ENCODE results near the gene BRD1. TPM values are rescaled to one million over a fixed set of nuclear protein-coding genes. Genes with fewer than 3 reads are reported as not detected.

The BRD1 gene
- total RNA-seq, 1 experiment from 2014 or later, result 31.3 TPM

GRCh38 chr22:49775191-49775866, 52.3 kb downstream of the BRD1 start:
- RAD21 ChIA-PET (ENCODE audit: low non-redundant PET in 1 of 2, low total read pairs in 2 of 2, uncharacterized antibody in 2 of 2, unreplicated experiment in 2 of 2), result no interaction called here

More at GRCh38 chr22:49775191-49775866, 52.3 kb downstream of the BRD1 start:
- Histone ChIP-seq H3K27me3 (ENCODE audit: insufficient read depth, low read length) (no peaks in the 10 kb centered on the region), H3K36me3 (ENCODE audit: control insufficient read depth in 1 of 2, insufficient read depth in 2 of 2, low read length in 2 of 2) (peaks cover 6 to 18% of the 10 kb centered on the region in 2 experiments), H3K9me3 (ENCODE audit: control insufficient read depth in 1 of 2, insufficient read depth in 1 of 2, low read depth in 1 of 2, low read length in 2 of 2) (no peaks in the 10 kb centered on the region), H3K4me1 (ENCODE audit: control insufficient read depth in 1 of 2, insufficient read depth in 2 of 2, low read length in 2 of 2) (no peaks in the 10 kb centered on the region), H2AFZ (ENCODE audit: low read depth, low read length, poor library complexity, severe bottlenecking) (no peak overlapping the region), H3K4me3 (replicated peaks in 1 of 2; ENCODE audit: low read depth in 1 of 2, low read length in 2 of 2) (no peak overlapping the region), H3K9me2 (ENCODE audit: insufficient read depth) (no peaks in the 10 kb centered on the region), H4K20me1 (ENCODE audit: insufficient read depth) (peaks cover 7% of the 10 kb centered on the region; the same call in 1 of the 2 replicates), H3K9ac (ENCODE audit: low read length) (no peak overlapping the region), H3K4me2 (ENCODE audit: low read length) (no peak overlapping the region), H3K79me2 (ENCODE audit: insufficient read depth, low read length) (peaks cover 12% of the 10 kb centered on the region), H3K27ac (ENCODE audit: low read depth, low read length) (no peak overlapping the region)
- no TSS peak for BruUV-seq (replicated peaks)
- POLR2A ChIA-PET, result no interaction called here
- ATAC-seq, result no peak
- no peak for TF ChIP-seq FOSL1 (IDR thresholded peaks at IDR 0.05; ENCODE audit: low read depth)
- TF ChIP-seq RAD21 (IDR thresholded peaks at IDR 0.05; ENCODE audit: low read depth), result no peak
- no peak for TF ChIP-seq SRF (IDR thresholded peaks at IDR 0.05; ENCODE audit: low read depth)
- no peak for TF ChIP-seq JUND (IDR thresholded peaks at IDR 0.05)
- no peak for TF ChIP-seq YY1 (IDR thresholded peaks at IDR 0.05; ENCODE audit: extremely low read depth, insufficient replicate concordance, low read depth, low read length)
- TF ChIP-seq POLR2AphosphoS5 (IDR thresholded peaks at IDR 0.05; ENCODE audit: low read depth, low read length), result no peak
- TF ChIP-seq REST (IDR thresholded peaks at IDR 0.05; ENCODE audit: low read depth), result no peak
- no peak for TF ChIP-seq SP1 (IDR thresholded peaks at IDR 0.05; ENCODE audit: low read depth)
- TF ChIP-seq ZBTB33 (IDR thresholded peaks at IDR 0.05; ENCODE audit: extremely low read depth, insufficient replicate concordance, low read length), result no peak
- DNase-seq (ENCODE audit: low read depth, low spot score), result no peak
- CTCF ChIA-PET, result no interaction called here
- intact Hi-C loops (cut with micrococcal nuclease), result no loop called here
